HG03064 (cell line): Measurements from ENCODE around the gene HNRNPL.
"Not testable (repeated sequence)": the region's sequence is repeated elsewhere in the genome, so short reads cannot be mapped to it uniquely, and the experiment has no call there.

Experiments used
- ATAC-seq: cut with Tn5 transposase; IDR thresholded peaks from one replicate; pipeline ENCODE4 v1.9.1; 2021; ENCODE audit warnings: low read depth; ENCODE audit not compliant: unreplicated experiment

HNRNPL gene

DNA sequence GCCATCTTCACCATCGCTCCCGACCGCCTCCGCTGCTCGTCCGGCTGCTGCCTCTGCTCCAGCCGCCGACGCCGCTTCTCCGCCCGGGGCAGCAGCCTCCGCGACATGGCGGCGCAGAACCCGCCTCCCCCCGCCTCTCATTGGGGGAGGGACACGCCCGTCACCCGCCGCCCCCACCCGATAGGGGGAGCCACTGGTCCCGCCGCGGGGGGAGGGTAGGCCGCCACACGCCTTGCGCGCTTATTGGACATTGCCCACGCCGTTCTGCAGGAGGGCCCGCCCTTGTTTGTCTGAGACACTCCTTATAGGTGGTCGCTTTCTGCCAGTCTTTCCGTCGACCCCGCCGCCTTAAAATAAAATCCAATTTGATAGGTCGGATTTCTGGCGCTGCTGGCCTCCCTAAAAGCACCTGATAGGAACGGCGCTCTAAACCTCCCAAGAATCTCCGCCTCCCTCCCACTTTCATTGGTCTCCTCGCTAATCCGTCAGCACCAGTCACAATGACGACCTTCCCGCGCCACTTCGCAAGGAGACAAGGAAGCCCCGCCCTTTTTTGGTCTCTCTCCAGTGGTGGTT is at the start of gene HNRNPL:
Gene HNRNPL (minus strand): TSS at position 127 of the 576 bp plus-strand sequence. CDS start 20 bp downstream, at position 107.
- peak; percentile 45 for ATAC-seq

DNA sequence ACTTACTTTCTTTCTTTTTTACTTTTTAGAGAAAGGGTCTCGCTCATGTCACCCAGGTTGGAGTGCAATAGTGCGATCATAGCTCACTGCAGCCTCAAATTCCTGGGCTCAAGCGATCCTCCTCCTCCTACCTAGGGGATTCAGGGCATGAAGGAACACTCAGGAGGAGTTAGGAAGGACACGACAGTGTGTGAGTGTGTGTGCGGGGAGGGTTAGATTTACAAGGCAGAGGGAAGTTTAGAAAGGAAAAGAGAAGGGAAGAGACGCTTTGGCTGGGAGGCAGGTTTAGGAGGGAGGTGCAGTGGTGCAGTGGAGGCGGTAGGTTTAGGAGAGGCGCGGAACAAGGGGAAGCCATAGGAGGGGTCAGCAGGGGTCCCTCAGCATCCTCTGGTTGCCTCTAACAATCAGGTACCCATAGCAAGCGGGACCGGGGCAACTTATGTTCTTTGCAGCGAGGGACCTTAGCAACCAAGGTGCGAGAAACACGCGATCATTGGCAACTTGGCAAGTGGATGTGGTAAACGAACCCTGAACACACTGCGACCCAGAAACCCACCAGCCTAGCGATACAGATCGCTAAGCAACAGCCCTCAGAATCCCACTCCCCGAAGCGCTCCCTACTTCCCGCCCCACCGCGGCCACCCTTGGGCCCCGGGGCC is 49.1 kb upstream of the HNRNPL start:
- ATAC-seq, result no peak

DNA sequence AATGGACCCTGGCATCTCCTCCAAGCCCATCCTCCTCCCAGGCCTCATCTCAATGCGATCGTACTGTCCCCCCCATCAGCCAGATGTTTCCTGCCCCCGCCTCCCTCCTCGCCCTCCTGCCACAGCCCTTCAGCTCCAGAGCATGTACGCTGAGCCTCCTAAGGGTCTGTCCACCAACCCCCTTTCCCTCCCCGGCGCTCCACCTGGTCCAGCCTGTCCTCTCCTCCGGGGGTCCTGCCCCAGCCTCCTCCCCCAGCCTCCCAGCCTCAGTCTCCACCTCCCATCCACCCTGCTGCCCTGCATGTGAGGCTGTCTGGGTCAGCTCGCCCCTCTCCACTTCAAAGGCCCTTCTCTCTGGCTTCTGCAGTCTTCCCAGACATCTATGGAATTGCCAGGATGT is 45.2 kb upstream of the HNRNPL start:
- ATAC-seq, result no peak

DNA sequence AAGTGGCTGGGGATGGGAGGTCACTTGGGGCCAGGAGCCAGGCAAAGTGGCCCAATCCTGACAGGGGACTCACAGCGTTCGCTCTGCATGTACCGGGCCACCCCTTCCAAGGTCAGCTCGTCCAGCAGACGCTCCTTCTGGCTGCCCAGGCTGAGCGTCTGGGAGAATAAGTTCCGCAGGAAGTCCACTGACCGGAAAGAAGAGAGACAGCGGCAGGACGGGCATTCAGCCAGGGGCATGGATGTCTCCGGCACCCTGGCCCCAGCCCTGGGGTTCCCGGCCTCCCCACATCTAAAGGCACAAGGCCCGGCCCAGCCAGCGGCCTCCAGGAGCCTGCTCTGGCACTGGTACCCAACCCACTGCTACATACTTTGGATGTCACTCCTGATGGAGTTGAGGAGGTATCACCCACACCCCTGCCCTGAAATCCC is 43.6 kb upstream of the HNRNPL start:
- no peak for ATAC-seq

DNA sequence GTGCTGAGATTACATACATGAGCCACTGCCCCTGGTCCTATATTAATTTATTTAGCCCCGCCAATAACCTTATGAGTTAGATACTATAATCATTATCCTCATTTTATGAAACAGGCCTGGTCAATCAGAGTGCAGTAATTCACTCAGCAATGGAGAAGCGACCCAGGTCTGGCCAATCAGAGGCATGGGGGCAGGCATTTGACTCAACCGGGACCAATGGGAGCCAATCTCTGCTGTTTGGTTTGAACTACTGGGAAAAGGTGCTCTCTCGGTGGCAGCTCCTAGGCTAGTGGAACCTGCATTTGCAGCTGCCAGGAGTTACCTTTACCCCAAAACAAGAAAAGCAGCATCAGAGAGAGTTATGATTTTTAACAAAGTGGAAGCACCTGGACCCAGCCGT is 43.1 kb upstream of the HNRNPL start:
- ATAC-seq, result no peak

DNA sequence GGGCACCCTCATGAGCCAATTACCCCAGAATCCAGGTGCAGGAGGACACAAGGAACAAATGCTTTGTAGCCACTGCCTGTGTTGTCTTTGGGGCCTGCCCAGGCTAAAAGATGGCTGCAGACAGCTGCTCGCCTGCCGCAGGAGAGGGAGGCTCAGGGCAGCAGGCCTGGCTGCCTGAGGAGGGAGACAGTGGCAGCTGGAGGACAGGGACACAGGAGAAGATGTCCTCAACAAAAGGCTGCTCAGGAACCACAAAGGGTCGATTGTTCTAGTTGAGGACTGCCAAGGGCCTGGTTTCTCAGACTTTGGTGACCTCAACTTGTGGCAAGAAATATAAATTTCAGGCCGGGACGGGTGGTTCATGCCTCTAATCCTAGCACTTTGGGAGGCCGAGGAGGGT is 42.0 kb upstream of the HNRNPL start:
- ATAC-seq, result no peak

DNA sequence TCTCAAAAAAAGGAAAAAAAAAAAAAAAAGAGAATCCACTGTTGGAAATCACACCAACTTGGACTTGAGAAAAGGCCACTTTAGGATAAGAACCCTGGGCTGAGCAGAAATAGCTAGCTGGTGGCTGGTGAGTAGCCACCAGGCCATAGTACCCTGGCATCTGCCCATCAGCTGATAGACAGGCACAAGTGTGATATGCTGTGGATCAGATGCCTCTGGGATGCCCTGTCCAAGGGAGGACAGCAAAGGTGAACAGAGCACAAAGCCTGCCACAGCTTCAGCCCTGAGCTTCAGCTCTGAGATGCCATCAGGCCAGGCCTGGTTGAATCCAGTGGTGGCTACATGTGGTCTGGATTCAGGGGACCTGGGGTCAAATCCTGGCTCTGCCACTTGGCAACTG is 40.9 kb upstream of the HNRNPL start:
- no peak for ATAC-seq

DNA sequence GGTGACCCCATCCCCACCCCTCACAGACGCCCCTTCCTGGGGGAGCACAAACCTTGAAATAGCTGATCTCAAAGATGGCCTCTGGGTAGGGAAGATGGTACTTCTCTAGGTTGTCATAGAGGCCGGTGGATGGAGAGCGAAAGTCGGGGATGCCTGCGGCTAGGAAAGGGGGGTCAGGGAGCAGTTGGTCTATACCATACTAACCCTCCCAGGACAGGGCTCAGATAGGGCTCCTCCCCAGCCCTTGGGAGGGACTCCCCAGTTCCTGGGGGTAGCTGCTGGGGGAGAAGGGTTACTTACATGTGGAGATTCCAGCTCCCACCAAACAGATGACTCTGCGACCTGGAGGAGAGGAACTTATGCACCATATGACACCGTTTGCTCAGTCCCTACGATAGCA is 40.0 kb upstream of the HNRNPL start:
- no peak for ATAC-seq

DNA sequence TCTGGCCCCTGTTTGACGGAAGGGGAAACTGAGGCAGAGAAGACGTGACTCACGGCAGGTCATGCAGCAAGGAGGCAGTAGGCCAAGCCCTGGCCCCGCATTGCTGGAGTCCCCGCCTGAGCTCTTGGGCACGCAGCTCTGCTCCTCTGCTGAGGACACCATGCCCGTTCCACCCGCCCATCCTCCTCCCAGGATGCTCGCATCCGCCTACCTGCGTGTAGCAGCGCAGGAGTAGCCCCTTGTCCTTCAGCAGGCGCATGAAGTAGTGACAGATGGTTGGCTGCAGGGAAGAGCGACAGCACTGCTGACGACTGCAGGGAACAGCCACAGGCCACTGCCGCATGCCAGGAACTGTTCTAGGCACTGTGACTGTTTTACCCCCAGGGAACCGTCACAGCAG is 39.1 kb upstream of the HNRNPL start:
- no peak for ATAC-seq

DNA sequence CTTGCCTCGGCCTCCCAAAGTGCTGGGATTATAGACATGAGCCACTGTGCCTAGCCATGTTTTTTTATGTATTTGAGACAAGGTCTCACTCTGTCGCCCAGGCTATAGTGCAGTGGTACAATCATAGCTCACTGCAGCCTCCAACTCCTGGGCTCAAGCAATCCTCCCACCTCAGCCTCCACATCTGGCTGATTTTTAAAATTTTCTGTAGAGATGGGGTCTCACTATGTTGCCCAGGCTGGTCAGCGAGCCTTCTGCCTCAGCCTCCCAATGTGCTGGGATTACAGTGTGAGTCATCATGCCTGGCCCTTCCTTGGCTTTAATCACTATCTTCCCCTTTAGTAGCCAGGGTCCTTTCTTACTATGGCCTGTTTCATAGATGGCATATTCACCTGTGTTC is 34.9 kb upstream of the HNRNPL start:
- ATAC-seq, result not testable (repeated sequence)

DNA sequence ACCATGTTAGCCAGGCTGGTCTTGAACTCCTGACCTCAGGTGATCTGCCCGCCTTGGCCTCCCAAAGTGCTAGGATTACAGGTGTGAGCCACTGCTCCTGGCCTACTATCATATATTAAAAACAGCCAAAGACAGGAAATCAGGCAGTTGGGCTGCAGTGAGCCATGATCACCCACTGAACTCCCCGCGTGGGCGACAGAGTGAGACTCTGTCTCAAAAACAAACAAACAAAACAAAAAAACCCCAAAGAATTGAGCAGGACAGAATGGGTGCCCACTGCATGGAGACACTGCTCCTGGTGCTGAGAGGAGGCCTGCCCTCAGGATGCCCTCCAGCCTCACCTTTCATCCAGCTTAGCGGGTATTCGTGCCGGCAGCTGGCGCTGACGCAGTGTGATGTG is 33.5 kb upstream of the HNRNPL start:
- no peak for ATAC-seq

DNA sequence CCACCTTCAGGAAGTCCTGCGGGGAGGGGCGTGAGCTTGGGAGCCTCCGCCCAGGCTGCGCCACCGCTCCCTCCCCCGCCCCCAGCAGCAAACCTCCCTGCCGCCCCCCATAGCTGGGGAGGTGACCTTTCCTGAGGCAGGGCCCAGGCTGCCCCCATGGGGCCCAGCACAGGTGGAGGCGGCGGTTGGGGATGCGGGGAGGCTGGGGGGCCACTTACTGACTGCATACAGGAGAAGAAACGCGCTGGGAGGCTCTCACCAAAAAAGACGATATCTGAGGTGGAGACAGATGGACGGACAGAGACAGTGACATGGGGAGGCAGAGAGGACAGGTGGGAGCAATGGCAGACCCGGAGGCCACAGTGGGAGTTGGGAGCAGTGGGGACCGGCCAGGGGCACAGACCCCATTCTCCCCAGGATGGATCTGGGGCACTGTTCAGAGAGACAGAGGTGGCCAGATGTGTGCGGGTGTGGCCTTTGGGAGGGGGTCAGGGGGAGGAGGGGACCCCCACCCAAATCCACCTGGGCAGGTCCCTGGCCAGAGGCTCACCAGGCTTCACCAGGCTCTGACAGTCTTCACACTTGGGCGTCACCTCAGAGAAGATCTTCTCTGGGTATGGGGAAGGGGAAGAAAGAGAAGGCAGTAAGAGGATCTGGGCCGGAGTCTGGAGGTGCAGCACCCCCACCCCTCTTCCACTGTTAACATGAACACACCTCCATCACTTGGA is 31.3 kb upstream of the HNRNPL start:
- no peak for ATAC-seq

DNA sequence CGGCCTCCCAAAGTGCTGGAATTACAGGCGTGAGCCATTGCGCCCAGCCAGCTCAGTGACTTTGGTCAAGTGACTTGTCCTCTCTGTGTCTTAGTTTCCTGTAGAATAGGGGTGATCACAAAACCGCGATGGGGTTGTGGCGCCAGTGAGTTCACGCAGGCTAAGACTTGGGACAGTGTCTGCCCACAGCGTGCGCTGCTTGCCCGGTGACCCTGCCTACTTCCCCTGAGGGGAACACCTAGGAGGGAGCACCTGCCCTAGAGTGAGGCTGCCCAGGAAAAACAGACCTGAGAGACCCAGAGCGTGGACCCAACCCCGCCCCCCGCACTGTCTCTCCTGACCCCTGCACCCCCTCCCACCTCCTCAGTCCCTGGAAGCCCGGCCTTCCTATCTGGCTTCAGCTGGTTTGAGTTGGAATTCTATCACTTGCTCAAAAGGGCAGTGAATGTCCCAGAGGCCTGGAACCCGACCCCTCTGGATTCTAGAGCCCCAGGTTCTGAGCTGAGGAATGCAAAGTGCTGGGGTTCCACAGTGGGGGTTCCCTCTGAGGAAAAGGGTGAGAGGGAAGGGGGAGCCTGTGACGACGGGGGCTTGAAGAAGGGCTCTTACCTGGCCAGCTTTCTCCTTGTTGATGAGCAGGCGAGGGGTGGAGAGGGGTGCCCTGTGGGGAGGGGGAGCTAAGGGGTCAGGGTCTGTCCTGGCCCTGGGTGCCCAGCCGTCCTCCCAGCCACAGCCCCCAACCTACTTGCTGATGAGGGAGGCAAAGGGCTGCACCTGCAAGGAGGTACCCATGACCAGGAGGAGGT is 30.5 kb upstream of the HNRNPL start:
- ATAC-seq, result no peak

DNA sequence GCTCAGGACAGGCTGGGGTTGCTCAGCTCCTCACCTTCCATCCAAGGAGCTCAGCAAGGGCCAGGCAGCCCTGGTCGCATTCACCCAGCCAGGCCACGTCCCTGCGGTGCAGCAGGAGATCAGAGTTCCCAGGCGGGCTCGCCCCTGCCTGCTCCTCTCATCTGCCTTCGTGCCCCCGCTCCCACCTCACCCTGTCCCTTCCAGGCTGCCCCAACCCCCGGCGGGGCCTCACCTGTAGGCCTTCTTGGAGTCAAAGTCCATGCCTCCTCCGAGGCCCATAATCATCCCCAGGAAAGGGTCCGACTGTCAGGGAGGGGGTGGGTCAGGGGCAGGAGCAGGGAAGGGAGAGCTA is 29.6 kb upstream of the HNRNPL start:
- no peak for ATAC-seq

DNA sequence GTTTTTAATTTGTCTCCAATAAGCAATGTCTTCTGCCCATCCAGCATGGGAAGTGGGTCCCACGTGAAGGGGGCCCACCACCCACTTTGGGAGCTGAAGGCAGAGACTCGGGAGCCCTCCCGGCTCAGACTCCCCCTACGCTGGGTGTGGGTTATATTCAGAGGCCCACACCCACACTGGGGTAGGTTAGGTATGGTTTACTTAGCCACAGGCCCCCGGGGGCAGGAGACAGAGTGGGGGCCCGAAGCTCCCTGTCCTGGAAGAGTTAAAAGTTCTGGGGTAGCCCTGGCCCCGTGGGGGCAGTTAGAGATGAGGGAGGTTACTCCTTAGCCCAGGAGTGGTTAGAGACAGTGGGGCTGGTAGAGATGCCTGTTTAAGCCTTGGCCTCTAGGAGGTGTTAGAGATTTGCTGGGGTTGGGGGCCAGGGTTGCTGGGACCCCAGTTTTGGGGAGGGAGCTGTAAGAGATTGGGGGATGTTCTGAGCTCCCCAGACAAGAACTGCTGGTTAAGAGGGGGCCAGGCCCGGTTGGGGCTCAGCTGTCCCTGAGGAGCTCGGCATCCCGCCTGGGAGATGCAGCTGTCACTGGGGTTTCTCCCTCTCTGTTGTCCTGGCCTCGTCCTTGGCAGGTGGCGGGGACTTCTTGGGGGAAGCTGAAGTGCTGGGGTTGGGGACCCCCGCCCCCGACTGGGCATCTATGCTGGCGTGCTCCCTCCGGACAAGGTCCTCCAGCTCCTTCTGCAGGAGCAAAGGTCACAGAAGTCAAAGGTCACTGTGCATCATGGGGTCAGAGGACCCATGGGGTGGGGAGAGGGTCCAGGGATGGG is 29.0 kb upstream of the HNRNPL start:
- ATAC-seq, result no peak

DNA sequence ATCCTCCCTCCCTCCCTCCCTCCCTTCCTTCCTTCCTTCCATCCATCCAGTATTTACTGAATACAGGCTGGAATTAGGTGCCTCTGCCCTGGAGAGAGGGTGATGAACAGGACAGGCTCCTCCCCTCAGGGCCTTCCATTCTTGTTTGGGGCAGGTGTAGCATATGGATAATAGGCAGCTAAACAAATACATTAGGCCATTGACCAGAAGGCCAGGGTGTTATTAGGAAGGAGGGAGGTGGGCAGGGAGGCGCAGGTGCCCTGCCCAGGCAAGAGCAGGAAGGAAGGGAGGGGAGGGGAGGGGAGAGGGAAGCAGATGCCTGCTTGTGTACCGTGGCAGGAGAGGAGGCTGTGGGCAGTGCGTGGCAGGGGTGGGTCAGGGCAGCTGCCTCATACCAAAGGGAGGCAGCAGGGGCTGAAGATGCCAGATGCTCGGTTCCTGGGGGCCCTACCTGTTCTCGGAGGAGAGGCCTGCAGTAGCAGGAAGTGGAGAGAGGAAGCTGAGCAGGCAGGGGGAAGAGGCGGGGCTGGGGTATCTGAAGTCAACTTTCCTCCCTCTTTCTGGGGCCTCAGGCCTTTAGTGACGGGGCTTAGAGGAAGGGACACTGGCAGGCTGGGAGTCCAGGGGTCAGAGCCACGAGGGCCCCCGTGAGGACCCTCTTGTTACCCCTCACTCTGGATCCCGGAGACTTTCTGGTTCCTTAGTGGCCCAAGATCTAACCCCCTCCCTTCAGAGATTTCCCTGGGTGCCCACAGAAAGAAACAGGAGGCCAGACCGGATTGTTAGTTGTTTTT is 28.2 kb upstream of the HNRNPL start, which contains the start of gene RINL:
Gene RINL (minus strand): TSS at position 495 of the 794 bp plus-strand sequence. CDS start 1,533 bp downstream, outside the sequence.
- no peak for ATAC-seq

DNA sequence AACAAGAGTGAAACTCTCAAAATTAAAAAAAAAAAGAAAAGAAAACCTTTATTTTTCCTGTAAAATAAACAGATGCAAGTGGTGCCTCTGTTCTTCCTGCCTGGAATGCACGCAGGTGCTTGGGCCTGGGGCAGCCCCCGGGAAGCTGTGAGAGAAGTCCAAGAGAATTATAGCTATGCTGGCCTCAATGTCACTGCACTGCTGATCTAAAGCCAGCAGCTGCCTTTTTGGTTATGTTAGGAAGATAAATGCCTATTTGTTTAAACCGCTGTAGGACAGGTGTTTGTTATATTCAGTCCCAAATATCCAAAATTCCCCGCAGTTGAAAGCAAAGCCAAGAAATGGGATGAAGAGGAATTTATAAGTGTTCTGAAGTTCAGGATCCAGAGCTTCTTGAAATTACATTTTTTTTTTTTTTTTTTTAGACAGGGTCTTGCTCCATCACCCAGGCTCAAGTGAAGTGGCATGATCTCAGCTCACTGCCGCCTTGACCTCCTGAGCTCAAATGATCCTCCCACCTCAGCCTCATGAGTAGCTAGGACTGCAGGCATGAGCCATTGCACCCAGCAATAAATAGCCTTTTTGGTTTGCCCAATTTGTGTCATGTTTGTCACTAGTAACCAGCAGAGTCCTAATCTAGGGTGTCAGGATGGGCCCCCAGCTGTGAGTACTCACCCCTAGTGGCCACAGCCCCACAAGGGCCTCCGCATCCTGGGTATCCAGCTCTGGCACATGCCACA is 26.0 kb upstream of the HNRNPL start:
- ATAC-seq, result no peak

DNA sequence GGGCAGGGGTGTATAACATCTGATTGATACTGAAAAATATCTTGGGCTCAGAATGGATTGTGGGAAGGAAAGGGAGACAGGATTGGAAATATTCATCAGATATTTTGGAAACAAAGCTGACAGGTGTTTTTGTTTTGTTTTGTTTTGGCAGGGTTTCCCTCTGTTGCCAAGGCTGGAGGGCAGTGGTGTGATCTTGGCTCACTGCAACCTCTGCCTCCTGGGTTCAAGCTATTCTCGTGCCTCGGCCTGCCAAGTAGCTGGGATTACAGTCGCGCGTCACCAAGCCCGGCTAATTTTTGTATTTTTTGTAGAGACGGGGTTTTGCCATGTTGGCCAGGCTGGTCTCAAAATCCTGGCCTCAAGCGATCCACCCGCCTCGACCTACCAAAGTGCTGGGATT is 23.6 kb upstream of the HNRNPL start:
- ATAC-seq, result not testable (repeated sequence)

DNA sequence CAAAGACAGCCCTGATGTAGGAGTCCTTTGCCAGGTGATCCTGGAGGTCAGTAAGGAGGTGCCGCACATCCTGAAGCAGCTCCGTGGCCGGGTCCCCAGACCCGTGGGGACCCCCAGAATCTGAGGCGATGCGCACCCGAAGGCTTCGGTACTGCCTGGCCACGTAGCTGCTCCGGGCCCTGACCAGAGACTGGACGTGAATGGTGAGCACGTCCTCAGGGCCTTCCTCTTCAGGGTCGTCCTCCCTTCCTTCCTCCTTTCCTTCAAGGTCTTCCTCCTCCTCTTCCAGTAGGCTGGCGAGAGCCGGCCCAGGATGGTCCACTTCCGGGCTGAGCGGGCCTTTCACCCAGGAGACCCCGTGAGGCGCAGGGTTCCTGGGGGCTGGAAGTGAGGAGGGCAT is 20.8 kb upstream of the HNRNPL start:
- ATAC-seq, result no peak
